Neural cell (in vitro differentiated cells): ENCODE data around the gene SLC35D3. TPM values are rescaled to one million over a fixed set of nuclear protein-coding genes. Genes with fewer than 3 reads are reported as not detected.

Experiments
- H2AFZ ChIP-seq: fragments of 200-600, 300-800 bp; sonication (generic), shearing (Covaris generic); 2 replicates; pipeline ENCODE4 v1.6.0; 2014; ENCODE audit warnings: low read depth, mild to moderate bottlenecking, antibody characterized with exemption, low read length, moderate library complexity
- H3F3A ChIP-seq: fragments of 200-600 bp; shearing (Covaris generic); 2 replicates; pipeline ENCODE4 v1.6.1; 2016; ENCODE audit warnings: mild to moderate bottlenecking, moderate library complexity, mixed read lengths, antibody characterized with exemption, low read length; ENCODE audit not compliant: insufficient read depth, poor library complexity, severe bottlenecking
- H3K27ac ChIP-seq: fragments of 200-600, 300-800 bp; sonication (generic), shearing (Covaris generic); 2 replicates; pipeline ENCODE4 v1.5.1; 2014; ENCODE audit warnings: mild to moderate bottlenecking, low read length, moderate library complexity
- H3K27me3 ChIP-seq: fragments of 300-800, 200-600 bp; sonication (generic), shearing (Covaris generic); 2 replicates; pipeline ENCODE4 v1.6.0; 2014; ENCODE audit warnings: mild to moderate bottlenecking, low read depth, low read length, moderate library complexity; ENCODE audit not compliant: insufficient read depth
- H3K36me3 ChIP-seq: fragments of 300-800, 200-600 bp; sonication (generic), shearing (Covaris generic); 2 replicates; pipeline ENCODE4 v1.5.1; 2014; ENCODE audit warnings: mild to moderate bottlenecking, antibody characterized with exemption, low read length, moderate library complexity; ENCODE audit not compliant: insufficient read depth
- H3K4me2 ChIP-seq: fragments of 300-800, 200-600 bp; sonication (generic), shearing (Covaris generic); 2 replicates; pipeline ENCODE4 v1.6.0; 2014; ENCODE audit warnings: mild to moderate bottlenecking, low read length
- H3K4me3 ChIP-seq: fragments of 300-800, 200-600 bp; sonication (generic), shearing (Covaris generic); 2 replicates; pipeline ENCODE4 v1.5.1; 2014; ENCODE audit warnings: mild to moderate bottlenecking, low read length, moderate library complexity
- H3K79me2 ChIP-seq: fragments of 200-600 bp; shearing (Covaris generic); replicated peaks from 2 replicates; pipeline ENCODE4 v1.6.0; 2014; ENCODE audit warnings: mild to moderate bottlenecking, low read length, moderate library complexity; ENCODE audit not compliant: insufficient read depth
- H3K9ac ChIP-seq: fragments of 300-800, 200-600 bp; sonication (generic), shearing (Covaris generic); 2 replicates; pipeline ENCODE4 v1.6.1; 2016; ENCODE audit warnings: mild to moderate bottlenecking, low read length, mixed read lengths
- H3K9me2 ChIP-seq: fragments of 200-600 bp; shearing (Covaris generic); 2 replicates; pipeline ENCODE4 v1.6.1; 2016; ENCODE audit warnings: mild to moderate bottlenecking, low read length, mixed read lengths; ENCODE audit not compliant: insufficient read depth
- H3K9me3 ChIP-seq: fragments of 200-600, 300-800 bp; sonication (generic), shearing (Covaris generic); 2 replicates; pipeline ENCODE4 v1.6.1; 2016; ENCODE audit warnings: mild to moderate bottlenecking, mixed run types, low read length, moderate library complexity, mixed read lengths
- H4K20me1 ChIP-seq: fragments of 200-600 bp; shearing (Covaris generic); 2 replicates; pipeline ENCODE4 v1.6.1; 2016; ENCODE audit warnings: mild to moderate bottlenecking, mixed run types; ENCODE audit not compliant: insufficient read depth
- CTCF ChIP-seq: fragments of 450-650 bp; IDR thresholded peaks from 2 replicates; pipeline ENCODE4 v1.5.1; 2014; ENCODE audit warnings: antibody characterized with exemption, mild to moderate bottlenecking, moderate library complexity; ENCODE audit not compliant: poor library complexity, severe bottlenecking
- EP300 ChIP-seq: fragments of 450-650 bp; conservative IDR thresholded peaks from 2 replicates; pipeline ENCODE4 v1.6.1; 2014; ENCODE audit warnings: antibody characterized with exemption, mild to moderate bottlenecking, moderate library complexity; ENCODE audit not compliant: poor library complexity, severe bottlenecking
- EZH2 ChIP-seq: fragments of 200-600, 300-800 bp; shearing (Covaris generic), sonication (generic); IDR thresholded peaks from 2 replicates; pipeline ENCODE4 v1.6.1; 2014; ENCODE audit warnings: antibody characterized with exemption, low read length, borderline replicate concordance, mild to moderate bottlenecking; ENCODE audit not compliant: insufficient read depth, poor library complexity, severe bottlenecking
- MXI1 ChIP-seq: fragments of 450-650 bp; conservative IDR thresholded peaks from 2 replicates; pipeline ENCODE4 v1.6.1; 2014; ENCODE audit warnings: antibody characterized with exemption, mild to moderate bottlenecking; ENCODE audit not compliant: poor library complexity, severe bottlenecking
- POLR2AphosphoS5 ChIP-seq: IDR thresholded peaks from 2 replicates; pipeline ENCODE4 v1.6.1; 2012
- RAD21 ChIP-seq: fragments of 450-650 bp; conservative IDR thresholded peaks from 2 replicates; pipeline ENCODE4 v1.6.1; 2014; ENCODE audit warnings: antibody characterized with exemption, mild to moderate bottlenecking, moderate library complexity
- REST ChIP-seq: IDR thresholded peaks from 2 replicates; pipeline ENCODE4 v1.6.1; 2012; ENCODE audit warnings: borderline replicate concordance
- SMC3 ChIP-seq: fragments of 450-650 bp; conservative IDR thresholded peaks from 2 replicates; pipeline ENCODE4 v1.6.1; 2014; ENCODE audit warnings: antibody characterized with exemption, mild to moderate bottlenecking, moderate library complexity; ENCODE audit not compliant: poor library complexity
- TAF1 ChIP-seq: IDR thresholded peaks from 2 replicates; pipeline ENCODE4 v1.6.1; 2012; ENCODE audit warnings: low read depth
- polyA plus RNA-seq: library from polyadenylated mRNA; depleted of rRNA; stranded (reverse); fragments of >200 nt; gene quantifications from 2 replicates; pipeline ENCODE4 v1.2.3, GENCODE V29; 2014

Gene SLC35D3
- polyA plus RNA-seq, 1 donor from 2014 or later, result not detected

- no peaks in the 10 kb centered on the region for H3K36me3 ChIP-seq
- H4K20me1 ChIP-seq, result no peaks in the 10 kb centered on the region
- H3K27ac ChIP-seq, result no peak overlapping the region
- H3K79me2 ChIP-seq, result no peaks in the 10 kb centered on the region
- no peaks in the 10 kb centered on the region for H3F3A ChIP-seq
- H3K9ac ChIP-seq, result no peak overlapping the region
- no peak overlapping the region for H3K4me3 ChIP-seq
- no peak overlapping the region for H2AFZ ChIP-seq
- H3K27me3 ChIP-seq, result no peaks in the 10 kb centered on the region
- no peaks in the 10 kb centered on the region for H3K9me3 ChIP-seq
- H3K9me2 ChIP-seq, result no peaks in the 10 kb centered on the region
- no peak overlapping the region for H3K4me2 ChIP-seq
- TF ChIP-seq MXI1, result no peak
- TF ChIP-seq EZH2, result no peak
- TF ChIP-seq EP300, result no peak
- no peak for TF ChIP-seq CTCF
- TF ChIP-seq TAF1, result no peak
- TF ChIP-seq SMC3, result no peak
- TF ChIP-seq RAD21, result no peak
- no peak for TF ChIP-seq REST
- TF ChIP-seq POLR2AphosphoS5, result no peak
Measured at GRCh38 chr6:136880748-136881460, 41.2 kb upstream of the SLC35D3 start.

GRCh38 chr6:136886091-136886490 lies 36.0 kb upstream of the SLC35D3 start:
- Histone ChIP-seq H3F3A (no peaks in the 10 kb centered on the region), H3K4me2 (no peak overlapping the region), H3K9me3 (no peaks in the 10 kb centered on the region), H3K9ac (no peak overlapping the region), H3K9me2 (no peaks in the 10 kb centered on the region), H3K4me3 (no peak overlapping the region), H3K79me2 (no peaks in the 10 kb centered on the region), H2AFZ (no peak overlapping the region), H4K20me1 (no peaks in the 10 kb centered on the region), H3K27me3 (no peaks in the 10 kb centered on the region), H3K27ac (no peak overlapping the region), H3K36me3 (no peaks in the 10 kb centered on the region)
- TF ChIP-seq EZH2, result no peak
- TF ChIP-seq EP300, result no peak
- no peak for TF ChIP-seq TAF1
- TF ChIP-seq SMC3, result no peak
- TF ChIP-seq CTCF, result no peak
- TF ChIP-seq REST, result no peak
- TF ChIP-seq RAD21, result no peak
- no peak for TF ChIP-seq MXI1
- no peak for TF ChIP-seq POLR2AphosphoS5
